Measurements from ENCODE around the gene TACR1. TPM values are rescaled to one million over a fixed set of nuclear protein-coding genes. Genes with fewer than 3 reads are reported as not detected.

The TACR1 gene
- total and polyA plus RNA-seq, 2 experiments from 2014 or later, result 3.5 to 7.3 TPM

DNA sequence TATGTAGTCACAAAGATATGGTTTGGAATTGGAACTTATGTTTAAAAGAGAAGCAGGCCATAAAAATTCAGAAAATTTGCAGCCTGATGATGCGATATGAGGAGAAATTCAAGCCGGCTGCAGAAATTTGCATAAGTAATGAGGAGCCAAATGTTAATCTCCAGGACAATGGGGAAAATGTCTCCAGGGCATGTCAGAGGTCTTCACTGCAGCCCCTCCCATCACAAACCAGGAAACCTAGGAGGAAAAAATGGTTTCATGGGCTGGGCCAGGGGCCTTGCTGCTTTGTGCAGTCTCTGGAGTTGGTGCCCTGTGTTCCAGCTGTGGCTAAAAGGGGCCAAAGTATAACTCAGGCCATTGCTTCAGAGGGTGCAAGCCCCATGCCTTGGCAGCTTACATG lies 28.4 kb downstream of the TACR1 start:
- H3K36me3 ChIP-seq (ENCODE audit: insufficient read depth), result no peaks in the 10 kb centered on the region
- no peaks in the 10 kb centered on the region for H3F3A ChIP-seq (replicated peaks; ENCODE audit: low read depth)
- no peaks in the 10 kb centered on the region for H3K79me2 ChIP-seq (replicated peaks; ENCODE audit: insufficient read depth)
- H3K27ac Mint-ChIP-seq, result no peak overlapping the region; the same call in 1 of the 2 replicates
- no peak overlapping the region for H3K4me2 ChIP-seq
- no peak overlapping the region for H2AFZ ChIP-seq
- H3K4me3 ChIP-seq, result no peak overlapping the region
- H3K4me1 ChIP-seq (ENCODE audit: insufficient read depth), result peaks cover 44% of the 10 kb centered on the region
- no peak for ATAC-seq
- DNase-seq (ENCODE audit: low spot score), result no peak
- peaks cover 24% of the 10 kb centered on the region; the same call in 2 of the 3 replicates for H3K36me3 Mint-ChIP-seq (ENCODE audit: low read depth)
- TF ChIP-seq CREB1 (CRISPR knock-in tag; IDR thresholded peaks at IDR 0.05; ENCODE audit: low read depth), result no peak
- TF ChIP-seq EZH2phosphoT487 (IDR thresholded peaks at IDR 0.05; ENCODE audit: unreplicated experiment), result no peak
- TF ChIP-seq STAT1 (IDR thresholded peaks at IDR 0.05; ENCODE audit: unreplicated experiment), result no peak
- TF ChIP-seq, protein P1, sequence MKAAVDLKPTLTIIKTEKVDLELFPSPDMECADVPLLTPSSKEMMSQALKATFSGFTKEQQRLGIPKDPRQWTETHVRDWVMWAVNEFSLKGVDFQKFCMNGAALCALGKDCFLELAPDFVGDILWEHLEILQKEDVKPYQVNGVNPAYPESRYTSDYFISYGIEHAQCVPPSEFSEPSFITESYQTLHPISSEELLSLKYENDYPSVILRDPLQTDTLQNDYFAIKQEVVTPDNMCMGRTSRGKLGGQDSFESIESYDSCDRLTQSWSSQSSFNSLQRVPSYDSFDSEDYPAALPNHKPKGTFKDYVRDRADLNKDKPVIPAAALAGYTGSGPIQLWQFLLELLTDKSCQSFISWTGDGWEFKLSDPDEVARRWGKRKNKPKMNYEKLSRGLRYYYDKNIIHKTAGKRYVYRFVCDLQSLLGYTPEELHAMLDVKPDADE (IDR thresholded peaks at IDR 0.05), result no peak
- TF ChIP-seq ZNF114 (CRISPR knock-in tag; IDR thresholded peaks at IDR 0.05), result no peak
- no peak for TF ChIP-seq NANOG (IDR thresholded peaks at IDR 0.05; ENCODE audit: borderline replicate concordance)
- no peak for TF ChIP-seq ZNF331 (CRISPR knock-in tag; IDR thresholded peaks at IDR 0.05; ENCODE audit: low read depth)
- TF ChIP-seq, protein P2, sequence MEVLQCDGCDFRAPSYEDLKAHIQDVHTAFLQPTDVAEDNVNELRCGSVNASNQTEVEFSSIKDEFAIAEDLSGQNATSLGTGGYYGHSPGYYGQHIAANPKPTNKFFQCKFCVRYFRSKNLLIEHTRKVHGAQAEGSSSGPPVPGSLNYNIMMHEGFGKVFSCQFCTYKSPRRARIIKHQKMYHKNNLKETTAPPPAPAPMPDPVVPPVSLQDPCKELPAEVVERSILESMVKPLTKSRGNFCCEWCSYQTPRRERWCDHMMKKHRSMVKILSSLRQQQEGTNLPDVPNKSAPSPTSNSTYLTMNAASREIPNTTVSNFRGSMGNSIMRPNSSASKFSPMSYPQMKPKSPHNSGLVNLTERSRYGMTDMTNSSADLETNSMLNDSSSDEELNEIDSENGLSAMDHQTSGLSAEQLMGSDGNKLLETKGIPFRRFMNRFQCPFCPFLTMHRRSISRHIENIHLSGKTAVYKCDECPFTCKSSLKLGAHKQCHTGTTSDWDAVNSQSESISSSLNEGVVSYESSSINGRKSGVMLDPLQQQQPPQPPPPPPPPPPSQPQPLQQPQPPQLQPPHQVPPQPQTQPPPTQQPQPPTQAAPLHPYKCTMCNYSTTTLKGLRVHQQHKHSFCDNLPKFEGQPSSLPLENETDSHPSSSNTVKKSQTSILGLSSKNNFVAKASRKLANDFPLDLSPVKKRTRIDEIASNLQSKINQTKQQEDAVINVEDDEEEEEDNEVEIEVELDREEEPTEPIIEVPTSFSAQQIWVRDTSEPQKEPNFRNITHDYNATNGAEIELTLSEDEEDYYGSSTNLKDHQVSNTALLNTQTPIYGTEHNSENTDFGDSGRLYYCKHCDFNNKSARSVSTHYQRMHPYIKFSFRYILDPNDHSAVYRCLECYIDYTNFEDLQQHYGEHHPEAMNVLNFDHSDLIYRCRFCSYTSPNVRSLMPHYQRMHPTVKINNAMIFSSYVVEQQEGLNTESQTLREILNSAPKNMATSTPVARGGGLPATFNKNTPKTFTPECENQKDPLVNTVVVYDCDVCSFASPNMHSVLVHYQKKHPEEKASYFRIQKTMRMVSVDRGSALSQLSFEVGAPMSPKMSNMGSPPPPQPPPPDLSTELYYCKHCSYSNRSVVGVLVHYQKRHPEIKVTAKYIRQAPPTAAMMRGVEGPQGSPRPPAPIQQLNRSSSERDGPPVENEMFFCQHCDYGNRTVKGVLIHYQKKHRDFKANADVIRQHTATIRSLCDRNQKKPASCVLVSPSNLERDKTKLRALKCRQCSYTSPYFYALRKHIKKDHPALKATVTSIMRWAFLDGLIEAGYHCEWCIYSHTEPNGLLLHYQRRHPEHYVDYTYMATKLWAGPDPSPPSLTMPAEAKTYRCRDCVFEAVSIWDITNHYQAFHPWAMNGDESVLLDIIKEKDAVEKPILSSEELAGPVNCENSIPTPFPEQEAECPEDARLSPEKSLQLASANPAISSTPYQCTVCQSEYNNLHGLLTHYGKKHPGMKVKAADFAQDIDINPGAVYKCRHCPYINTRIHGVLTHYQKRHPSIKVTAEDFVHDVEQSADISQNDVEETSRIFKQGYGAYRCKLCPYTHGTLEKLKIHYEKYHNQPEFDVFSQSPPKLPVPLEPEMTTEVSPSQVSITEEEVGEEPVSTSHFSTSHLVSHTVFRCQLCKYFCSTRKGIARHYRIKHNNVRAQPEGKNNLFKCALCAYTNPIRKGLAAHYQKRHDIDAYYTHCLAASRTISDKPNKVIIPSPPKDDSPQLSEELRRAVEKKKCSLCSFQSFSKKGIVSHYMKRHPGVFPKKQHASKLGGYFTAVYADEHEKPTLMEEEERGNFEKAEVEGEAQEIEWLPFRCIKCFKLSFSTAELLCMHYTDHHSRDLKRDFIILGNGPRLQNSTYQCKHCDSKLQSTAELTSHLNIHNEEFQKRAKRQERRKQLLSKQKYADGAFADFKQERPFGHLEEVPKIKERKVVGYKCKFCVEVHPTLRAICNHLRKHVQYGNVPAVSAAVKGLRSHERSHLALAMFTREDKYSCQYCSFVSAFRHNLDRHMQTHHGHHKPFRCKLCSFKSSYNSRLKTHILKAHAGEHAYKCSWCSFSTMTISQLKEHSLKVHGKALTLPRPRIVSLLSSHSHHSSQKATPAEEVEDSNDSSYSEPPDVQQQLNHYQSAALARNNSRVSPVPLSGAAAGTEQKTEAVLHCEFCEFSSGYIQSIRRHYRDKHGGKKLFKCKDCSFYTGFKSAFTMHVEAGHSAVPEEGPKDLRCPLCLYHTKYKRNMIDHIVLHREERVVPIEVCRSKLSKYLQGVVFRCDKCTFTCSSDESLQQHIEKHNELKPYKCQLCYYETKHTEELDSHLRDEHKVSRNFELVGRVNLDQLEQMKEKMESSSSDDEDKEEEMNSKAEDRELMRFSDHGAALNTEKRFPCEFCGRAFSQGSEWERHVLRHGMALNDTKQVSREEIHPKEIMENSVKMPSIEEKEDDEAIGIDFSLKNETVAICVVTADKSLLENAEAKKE (CRISPR knock-in tag; IDR thresholded peaks at IDR 0.05), result no peak
- TF ChIP-seq, protein P3, sequence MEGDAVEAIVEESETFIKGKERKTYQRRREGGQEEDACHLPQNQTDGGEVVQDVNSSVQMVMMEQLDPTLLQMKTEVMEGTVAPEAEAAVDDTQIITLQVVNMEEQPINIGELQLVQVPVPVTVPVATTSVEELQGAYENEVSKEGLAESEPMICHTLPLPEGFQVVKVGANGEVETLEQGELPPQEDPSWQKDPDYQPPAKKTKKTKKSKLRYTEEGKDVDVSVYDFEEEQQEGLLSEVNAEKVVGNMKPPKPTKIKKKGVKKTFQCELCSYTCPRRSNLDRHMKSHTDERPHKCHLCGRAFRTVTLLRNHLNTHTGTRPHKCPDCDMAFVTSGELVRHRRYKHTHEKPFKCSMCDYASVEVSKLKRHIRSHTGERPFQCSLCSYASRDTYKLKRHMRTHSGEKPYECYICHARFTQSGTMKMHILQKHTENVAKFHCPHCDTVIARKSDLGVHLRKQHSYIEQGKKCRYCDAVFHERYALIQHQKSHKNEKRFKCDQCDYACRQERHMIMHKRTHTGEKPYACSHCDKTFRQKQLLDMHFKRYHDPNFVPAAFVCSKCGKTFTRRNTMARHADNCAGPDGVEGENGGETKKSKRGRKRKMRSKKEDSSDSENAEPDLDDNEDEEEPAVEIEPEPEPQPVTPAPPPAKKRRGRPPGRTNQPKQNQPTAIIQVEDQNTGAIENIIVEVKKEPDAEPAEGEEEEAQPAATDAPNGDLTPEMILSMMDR (conservative IDR thresholded peaks at IDR 0.05; ENCODE audit: low read depth in 2 of 2), result no peak
- no peak for TF ChIP-seq POLR2AphosphoS5 (IDR thresholded peaks at IDR 0.05; ENCODE audit: low read depth)
- no peak for TF ChIP-seq EZH2 (IDR thresholded peaks at IDR 0.05; ENCODE audit: low read depth, unreplicated experiment)
- TF ChIP-seq, protein P4, sequence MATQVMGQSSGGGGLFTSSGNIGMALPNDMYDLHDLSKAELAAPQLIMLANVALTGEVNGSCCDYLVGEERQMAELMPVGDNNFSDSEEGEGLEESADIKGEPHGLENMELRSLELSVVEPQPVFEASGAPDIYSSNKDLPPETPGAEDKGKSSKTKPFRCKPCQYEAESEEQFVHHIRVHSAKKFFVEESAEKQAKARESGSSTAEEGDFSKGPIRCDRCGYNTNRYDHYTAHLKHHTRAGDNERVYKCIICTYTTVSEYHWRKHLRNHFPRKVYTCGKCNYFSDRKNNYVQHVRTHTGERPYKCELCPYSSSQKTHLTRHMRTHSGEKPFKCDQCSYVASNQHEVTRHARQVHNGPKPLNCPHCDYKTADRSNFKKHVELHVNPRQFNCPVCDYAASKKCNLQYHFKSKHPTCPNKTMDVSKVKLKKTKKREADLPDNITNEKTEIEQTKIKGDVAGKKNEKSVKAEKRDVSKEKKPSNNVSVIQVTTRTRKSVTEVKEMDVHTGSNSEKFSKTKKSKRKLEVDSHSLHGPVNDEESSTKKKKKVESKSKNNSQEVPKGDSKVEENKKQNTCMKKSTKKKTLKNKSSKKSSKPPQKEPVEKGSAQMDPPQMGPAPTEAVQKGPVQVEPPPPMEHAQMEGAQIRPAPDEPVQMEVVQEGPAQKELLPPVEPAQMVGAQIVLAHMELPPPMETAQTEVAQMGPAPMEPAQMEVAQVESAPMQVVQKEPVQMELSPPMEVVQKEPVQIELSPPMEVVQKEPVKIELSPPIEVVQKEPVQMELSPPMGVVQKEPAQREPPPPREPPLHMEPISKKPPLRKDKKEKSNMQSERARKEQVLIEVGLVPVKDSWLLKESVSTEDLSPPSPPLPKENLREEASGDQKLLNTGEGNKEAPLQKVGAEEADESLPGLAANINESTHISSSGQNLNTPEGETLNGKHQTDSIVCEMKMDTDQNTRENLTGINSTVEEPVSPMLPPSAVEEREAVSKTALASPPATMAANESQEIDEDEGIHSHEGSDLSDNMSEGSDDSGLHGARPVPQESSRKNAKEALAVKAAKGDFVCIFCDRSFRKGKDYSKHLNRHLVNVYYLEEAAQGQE (IDR thresholded peaks at IDR 0.05; ENCODE audit: unreplicated experiment), result no peak
- no peak for TF ChIP-seq JUNB (IDR thresholded peaks at IDR 0.05; ENCODE audit: unreplicated experiment)
- peaks cover 20% of the 10 kb centered on the region for H3K9me3 Mint-ChIP-seq
- H3K27me3 Mint-ChIP-seq (ENCODE audit: insufficient read depth, low read depth, poor library complexity), result peaks cover 1% of the 10 kb centered on the region
- H3K27me3 ChIP-seq (ENCODE audit: insufficient read depth), result no peaks in the 10 kb centered on the region
- peaks cover 38% of the 10 kb centered on the region for H3K4me1 Mint-ChIP-seq
- no peak overlapping the region for H3K27ac ChIP-seq (ENCODE audit: low read depth)
- H4K20me1 ChIP-seq (replicated peaks; ENCODE audit: insufficient read depth), result no peaks in the 10 kb centered on the region
- no peak overlapping the region for H3K4me3 Mint-ChIP-seq
- H3K9me2 ChIP-seq (ENCODE audit: insufficient read depth), result no peaks in the 10 kb centered on the region

Measured in GM23338 (cell line).